ENCODE measurements around the gene NLRP14.

GRCh38 chr11:7080900-7081299, 60.6 kb downstream of the NLRP14 start:
- no peak for TF ChIP-seq EP300 (IDR thresholded peaks at IDR 0.05; ENCODE audit: borderline replicate concordance in 1 of 2, low read depth in 2 of 2, low read length in 2 of 2)
- TF ChIP-seq YY1 (IDR thresholded peaks at IDR 0.05; ENCODE audit: low read depth, low read length), result no peak
- TF ChIP-seq CEBPB (IDR thresholded peaks at IDR 0.05; ENCODE audit: low read depth, low read length), result no peak
- no peak for TF ChIP-seq CTCF (IDR thresholded peaks at IDR 0.05; ENCODE audit: control extremely low read depth in 1 of 3, insufficient read depth in 1 of 3, low read depth in 1 of 3, low read length in 3 of 3)
- no peak for TF ChIP-seq RXRA (IDR thresholded peaks at IDR 0.05; ENCODE audit: insufficient read depth, low read depth, low read length)
- no peak for TF ChIP-seq NRF1 (IDR thresholded peaks at IDR 0.05; ENCODE audit: low read depth, low read length)
- TF ChIP-seq KDM1A (IDR thresholded peaks at IDR 0.05; ENCODE audit: borderline replicate concordance, low read length), result no peak
- no peak for TF ChIP-seq EZH2 (IDR thresholded peaks at IDR 0.05; ENCODE audit: low read depth, low read length, severe bottlenecking)
- TF ChIP-seq RNF2 (IDR thresholded peaks at IDR 0.05; ENCODE audit: borderline replicate concordance, low read depth, low read length, missing control alignments, poor library complexity, severe bottlenecking), result no peak
- TF ChIP-seq POLR2AphosphoS5 (IDR thresholded peaks at IDR 0.05; ENCODE audit: low read depth, low read length), result no peak
- TF ChIP-seq ZNF274 (IDR thresholded peaks at IDR 0.05; ENCODE audit: borderline replicate concordance, extremely low read depth, low read length), result no peak
- TF ChIP-seq MAFK (IDR thresholded peaks at IDR 0.05; ENCODE audit: low read depth, low read length), result no peak
- TF ChIP-seq, protein P1, sequence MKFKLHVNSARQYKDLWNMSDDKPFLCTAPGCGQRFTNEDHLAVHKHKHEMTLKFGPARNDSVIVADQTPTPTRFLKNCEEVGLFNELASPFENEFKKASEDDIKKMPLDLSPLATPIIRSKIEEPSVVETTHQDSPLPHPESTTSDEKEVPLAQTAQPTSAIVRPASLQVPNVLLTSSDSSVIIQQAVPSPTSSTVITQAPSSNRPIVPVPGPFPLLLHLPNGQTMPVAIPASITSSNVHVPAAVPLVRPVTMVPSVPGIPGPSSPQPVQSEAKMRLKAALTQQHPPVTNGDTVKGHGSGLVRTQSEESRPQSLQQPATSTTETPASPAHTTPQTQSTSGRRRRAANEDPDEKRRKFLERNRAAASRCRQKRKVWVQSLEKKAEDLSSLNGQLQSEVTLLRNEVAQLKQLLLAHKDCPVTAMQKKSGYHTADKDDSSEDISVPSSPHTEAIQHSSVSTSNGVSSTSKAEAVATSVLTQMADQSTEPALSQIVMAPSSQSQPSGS (IDR thresholded peaks at IDR 0.05; ENCODE audit: low read length), result no peak
